K562 (cell line): ENCODE measurements around the gene ALKBH4. TPM values are rescaled to one million over a fixed set of nuclear protein-coding genes. Genes with fewer than 3 reads are reported as not detected.

Experiments
- FOXP1 ChIP-seq: sonication (generic); formaldehyde crosslinking; IDR thresholded peaks from 2 replicates; pipeline ENCODE4 v1.8.0; 2022; ENCODE audit warnings: mild to moderate bottlenecking, missing genetic modification reagents
- HDAC3 ChIP-seq: fragments of 450-650 bp; IDR thresholded peaks from 2 replicates; pipeline ENCODE4 v1.6.1; 2018; ENCODE audit warnings: borderline replicate concordance, mild to moderate bottlenecking, moderate library complexity; ENCODE audit not compliant: partially characterized antibody
- HNRNPLL ChIP-seq: fragments of 200-400 bp; formaldehyde crosslinking; IDR thresholded peaks from 2 replicates; pipeline ENCODE4 v1.6.1; 2017; ENCODE audit warnings: low read length, low read depth, mild to moderate bottlenecking; ENCODE audit not compliant: poor library complexity, severe bottlenecking
- HOXB6 ChIP-seq: fragments of 250-450 bp; sonication (Bioruptor Pico); IDR thresholded peaks from 2 replicates; pipeline ENCODE4 v1.5.1; 2022; ENCODE audit warnings: mild to moderate bottlenecking, borderline replicate concordance
- NFE2L1 ChIP-seq: fragments of 450-650 bp; IDR thresholded peaks from 2 replicates; pipeline ENCODE4 v1.6.1; 2016; ENCODE audit warnings: missing genetic modification characterization, low read depth, mild to moderate bottlenecking, missing compliant biosample characterization, moderate library complexity, borderline replicate concordance
- NFIC ChIP-seq: fragments of 450-650 bp; IDR thresholded peaks from 2 replicates; pipeline ENCODE4 v1.6.1; 2017; ENCODE audit warnings: mild to moderate bottlenecking, inconsistent platforms
- NUFIP1 ChIP-seq: fragments of 450-650 bp; IDR thresholded peaks from 2 replicates; pipeline ENCODE4 v1.6.1; 2018; ENCODE audit not compliant: partially characterized antibody
- PRPF4 ChIP-seq: fragments of 200-400 bp; formaldehyde crosslinking; IDR thresholded peaks from one replicate; pipeline ENCODE4 v1.6.1; 2017; ENCODE audit warnings: low read length, low read depth, mild to moderate bottlenecking; ENCODE audit not compliant: insufficient read depth, poor library complexity, severe bottlenecking
- RBM17 ChIP-seq: fragments of 200-400 bp; formaldehyde crosslinking; IDR thresholded peaks from 2 replicates; pipeline ENCODE4 v1.6.1; 2017; ENCODE audit warnings: low read depth, mild to moderate bottlenecking, low read length, borderline replicate concordance
- SAFB2 ChIP-seq: fragments of 200-400 bp; formaldehyde crosslinking; IDR thresholded peaks from 2 replicates; pipeline ENCODE4 v1.6.1; 2018; ENCODE audit warnings: borderline replicate concordance, low read length, low read depth, moderate library complexity; ENCODE audit not compliant: severe bottlenecking
- SRSF3 ChIP-seq: fragments of 200-400 bp; formaldehyde crosslinking; IDR thresholded peaks from 2 replicates; pipeline ENCODE4 v1.6.1; 2016; ENCODE audit warnings: mild to moderate bottlenecking, low read length, moderate library complexity; ENCODE audit not compliant: insufficient read depth
- ZNF184 ChIP-seq: sonication (generic); formaldehyde crosslinking; IDR thresholded peaks from 2 replicates; pipeline ENCODE4 v1.5.0; 2020; ENCODE audit warnings: missing genetic modification reagents
- ZNF274 ChIP-seq: IDR thresholded peaks from 2 replicates; pipeline ENCODE4 v1.6.1; 2011; ENCODE audit warnings: low read depth, mild to moderate bottlenecking, low read length, moderate library complexity, borderline replicate concordance
- ZNF3 ChIP-seq: fragments of 250-450 bp; sonication (Bioruptor Pico); IDR thresholded peaks from 2 replicates; pipeline ENCODE4 v1.5.0; 2021; ENCODE audit warnings: mild to moderate bottlenecking, moderate library complexity
- ZNF740 ChIP-seq, 3 experiments: fragments of 200-800 bp in 1 of 3; sonication (Bioruptor generic) in 1 of 3; sonication (generic) in 1 of 3; formaldehyde crosslinking in 1 of 3; IDR thresholded peaks; 2 replicates each; pipeline versions ENCODE4 v1.6.1 to v1.8.0; 2016 to 2022; ENCODE audit warnings: mild to moderate bottlenecking in 2 of 3, missing compliant biosample characterization in 2 of 3, missing genetic modification characterization in 2 of 3, missing genetic modification reagents in 1 of 3
- ZNF764 ChIP-seq: fragments of 250-450 bp; sonication (Bioruptor Pico); IDR thresholded peaks from 2 replicates; pipeline ENCODE4 v1.4.0; 2020; ENCODE audit warnings: low read depth, mild to moderate bottlenecking, moderate library complexity
- ZNF77 ChIP-seq: fragments of 250-450 bp; sonication (Bioruptor Pico); IDR thresholded peaks from 2 replicates; pipeline ENCODE4 v1.5.0; 2020
- polyA plus RNA-seq, 8 experiments: library from polyadenylated mRNA; depleted of rRNA in 4 of 8; stranded (reverse) in 5 of 8; unstranded in 3 of 8; fragments of >200 nt; fragmentation: Nextera tagmentation in 2 of 8; fragmentation: Illumina TruSeq in 1 of 8; extraction: Ambion mirVana in 2 of 8; extraction: Trizol in 1 of 8; gene quantifications; 2 replicates each; pipeline versions ENCODE4 v1.2.1 to v1.2.3, GENCODE V29; 2011 to 2014; ENCODE audit warnings: inconsistent platforms in 1 of 8, missing spikeins in 1 of 8
- total RNA-seq, 7 experiments: library from RNA; depleted of rRNA in 6 of 7; stranded (reverse); fragments of >200 nt in 6 of 7; fragmentation: Illumina TruSeq in 2 of 7; extraction: Trizol in 2 of 7; gene quantifications; 2 replicates each; pipeline versions ENCODE4 v1.2.1 to v1.2.3, GENCODE V29; 2011 to 2021; ENCODE audit warnings: low replicate concordance in 1 of 7
- TF ChIP-seq, protein P1 (sequence below): fragments of 450-650 bp; formaldehyde crosslinking; IDR thresholded peaks from 2 replicates; pipeline ENCODE4 v1.4.0; 2022; ENCODE audit warnings: missing genetic modification characterization

ALKBH4 gene
- total and polyA plus RNA-seq, 9 of the 15 experiments (the other 6 are each of a cell fraction or from before 2014, with no cell fraction given): 4.6 to 21.4 (median 11.8) TPM

- TF ChIP-seq ZNF764 (CRISPR knock-in tag) (0 out of 2 replicates have a peak, but pooled peaks have one; percentile 31), ZNF77 (no peak), ZNF3 (CRISPR knock-in tag) (no peak), HOXB6 (CRISPR knock-in tag) (no peak), NFE2L1 (tag) (no peak), FOXP1 (CRISPR knock-in tag) (peak; percentile 77; the same call in 1 of the 2 replicates), HDAC3 (no peak), SRSF3 (no peak), SAFB2 (no peak), RBM17 (no peak), ZNF274 (no peak; the same call in 1 of the 2 replicates), NUFIP1 (no peak), ZNF740 (CRISPR knock-in tag; IDR thresholded peaks at IDR 0.05) (no peak), ZNF740 (tag; IDR thresholded peaks at IDR 0.05) (no peak), PRPF4 (no peak), ZNF184 (CRISPR knock-in tag) (no peak), HNRNPLL (peak; percentile 43), NFIC (peak; percentile 48)
- TF ChIP-seq, protein P1, sequence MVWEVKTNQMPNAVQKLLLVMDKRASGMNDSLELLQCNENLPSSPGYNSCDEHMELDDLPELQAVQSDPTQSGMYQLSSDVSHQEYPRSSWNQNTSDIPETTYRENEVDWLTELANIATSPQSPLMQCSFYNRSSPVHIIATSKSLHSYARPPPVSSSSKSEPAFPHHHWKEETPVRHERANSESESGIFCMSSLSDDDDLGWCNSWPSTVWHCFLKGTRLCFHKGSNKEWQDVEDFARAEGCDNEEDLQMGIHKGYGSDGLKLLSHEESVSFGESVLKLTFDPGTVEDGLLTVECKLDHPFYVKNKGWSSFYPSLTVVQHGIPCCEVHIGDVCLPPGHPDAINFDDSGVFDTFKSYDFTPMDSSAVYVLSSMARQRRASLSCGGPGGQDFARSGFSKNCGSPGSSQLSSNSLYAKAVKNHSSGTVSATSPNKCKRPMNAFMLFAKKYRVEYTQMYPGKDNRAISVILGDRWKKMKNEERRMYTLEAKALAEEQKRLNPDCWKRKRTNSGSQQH (CRISPR knock-in tag): 0 out of 2 replicates have a peak, but pooled peaks have one; percentile 25
Observed at GRCh38 chr7:102464577-102465280, at the start of gene ALKBH4, which contains the start of gene LRWD1 (continued).
